GM12891 (cell line): ENCODE data around the gene TAS2R41.

Source experiments
- POLR2A ChIP-seq: IDR thresholded peaks from 2 replicates; pipeline ENCODE4 v1.6.1; 2011; ENCODE audit warnings: low read depth, low read length, control low read depth
- POLR2AphosphoS5 ChIP-seq: IDR thresholded peaks from 2 replicates; pipeline ENCODE4 v1.6.1; 2011; ENCODE audit warnings: low read depth, low read length, control low read depth
- SPI1 ChIP-seq: IDR thresholded peaks from 2 replicates; pipeline ENCODE4 v1.6.1; 2011; ENCODE audit warnings: low read depth, low read length, control low read depth
- TAF1 ChIP-seq: IDR thresholded peaks from 2 replicates; pipeline ENCODE4 v1.6.1; 2011; ENCODE audit warnings: low read depth, low read length, control low read depth

DNA sequence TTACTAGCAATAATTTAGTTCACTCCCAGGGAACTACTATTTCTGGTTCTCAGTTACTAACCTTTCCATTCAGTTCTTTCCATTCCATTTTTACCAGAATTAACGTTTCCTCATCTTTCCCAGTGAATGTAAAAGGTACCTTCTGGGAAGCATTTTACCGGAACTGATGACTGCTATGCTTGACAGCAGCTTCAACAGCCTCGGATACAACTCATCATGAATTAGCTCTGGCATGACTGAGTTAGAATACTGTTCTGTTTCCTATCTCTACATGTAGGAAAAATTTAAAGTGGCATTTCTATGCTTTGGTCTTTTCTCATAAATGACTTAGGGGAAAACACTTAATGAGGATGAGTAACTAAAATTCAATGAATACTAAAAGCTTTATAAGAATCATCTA is 18.6 kb downstream of the TAS2R41 start:
- TF ChIP-seq POLR2AphosphoS5 (no peak), TAF1 (no peak), POLR2A (no peak), SPI1 (no peak)
